ENCODE measurements around the gene FOXI2. TPM values are rescaled to one million over a fixed set of nuclear protein-coding genes. Genes with fewer than 3 reads are reported as not detected.

The FOXI2 gene
- total RNA-seq, 1 experiment from 2014 or later, result not detected

DNA sequence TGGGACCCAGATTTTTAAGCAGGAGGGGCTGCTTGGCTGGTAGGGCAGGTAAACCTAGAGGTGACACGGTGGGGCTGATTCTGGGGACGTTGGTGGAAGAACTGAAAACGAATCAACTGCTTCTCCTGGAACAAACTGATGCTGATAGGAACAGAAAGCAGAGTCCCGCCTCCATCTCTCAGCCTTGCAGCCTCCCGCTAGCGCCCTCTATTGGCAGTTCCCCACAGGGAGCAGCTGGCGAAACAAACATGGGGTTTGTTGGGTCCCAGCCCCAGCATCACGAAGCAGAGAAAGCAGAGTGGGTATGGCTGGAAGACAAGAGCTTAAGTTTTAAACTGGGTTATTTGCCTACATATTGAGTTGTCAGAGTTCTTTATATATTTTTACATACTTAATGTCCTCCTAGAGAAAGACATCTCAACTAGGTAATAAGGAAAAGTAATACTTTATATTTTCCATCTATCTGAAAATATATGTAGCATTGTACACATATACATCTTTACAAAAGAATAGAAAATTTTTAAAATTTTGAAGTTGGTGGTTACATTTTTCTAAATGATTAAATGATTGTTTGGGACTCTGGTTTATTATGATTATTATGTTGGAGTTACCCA is 42.3 kb upstream of the FOXI2 start:
- Histone ChIP-seq H3K27me3 (replicated peaks; ENCODE audit: control insufficient read depth, insufficient read depth, low read length) (no peaks in the 10 kb centered on the region), H3K9me3 (no peaks in the 10 kb centered on the region), H3K36me3 (ENCODE audit: control insufficient read depth, insufficient read depth, low read length) (no peaks in the 10 kb centered on the region), H3K4me3 (ENCODE audit: low read depth, low read length) (no peak overlapping the region), H3K4me1 (no peaks in the 10 kb centered on the region)
- no TSS peak for BruUV-seq (replicated peaks)
- no peaks in the 10 kb centered on the region for H3K36me3 Mint-ChIP-seq (ENCODE audit: insufficient read depth, unreplicated experiment)
- DNase-seq, result peak; percentile 65 to 68
- POLR2A ChIA-PET, result no interaction called here
- H3K4me1 Mint-ChIP-seq (ENCODE audit: low read depth, unreplicated experiment), result no peaks in the 10 kb centered on the region
- H3K4me3 Mint-ChIP-seq (ENCODE audit: unreplicated experiment), result no peak overlapping the region
- H3K9me3 Mint-ChIP-seq (ENCODE audit: unreplicated experiment), result no peaks in the 10 kb centered on the region
- CTCF ChIA-PET, result no interaction called here
- TF ChIP-seq, protein P1, sequence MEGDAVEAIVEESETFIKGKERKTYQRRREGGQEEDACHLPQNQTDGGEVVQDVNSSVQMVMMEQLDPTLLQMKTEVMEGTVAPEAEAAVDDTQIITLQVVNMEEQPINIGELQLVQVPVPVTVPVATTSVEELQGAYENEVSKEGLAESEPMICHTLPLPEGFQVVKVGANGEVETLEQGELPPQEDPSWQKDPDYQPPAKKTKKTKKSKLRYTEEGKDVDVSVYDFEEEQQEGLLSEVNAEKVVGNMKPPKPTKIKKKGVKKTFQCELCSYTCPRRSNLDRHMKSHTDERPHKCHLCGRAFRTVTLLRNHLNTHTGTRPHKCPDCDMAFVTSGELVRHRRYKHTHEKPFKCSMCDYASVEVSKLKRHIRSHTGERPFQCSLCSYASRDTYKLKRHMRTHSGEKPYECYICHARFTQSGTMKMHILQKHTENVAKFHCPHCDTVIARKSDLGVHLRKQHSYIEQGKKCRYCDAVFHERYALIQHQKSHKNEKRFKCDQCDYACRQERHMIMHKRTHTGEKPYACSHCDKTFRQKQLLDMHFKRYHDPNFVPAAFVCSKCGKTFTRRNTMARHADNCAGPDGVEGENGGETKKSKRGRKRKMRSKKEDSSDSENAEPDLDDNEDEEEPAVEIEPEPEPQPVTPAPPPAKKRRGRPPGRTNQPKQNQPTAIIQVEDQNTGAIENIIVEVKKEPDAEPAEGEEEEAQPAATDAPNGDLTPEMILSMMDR (IDR thresholded peaks at IDR 0.05; ENCODE audit: insufficient read depth in 1 of 2, low read depth in 1 of 2, low read length in 1 of 2, severe bottlenecking in 1 of 2, unreplicated experiment in 1 of 2), result peak; percentile 50 to 66
- intact Hi-C loops (cut with micrococcal nuclease; ENCODE audit: unreplicated experiment), result no loop called here
- no peak overlapping the region for H3K27ac Mint-ChIP-seq (ENCODE audit: unreplicated experiment)
- H3K27me3 Mint-ChIP-seq (ENCODE audit: insufficient read depth, unreplicated experiment), result peaks cover 11% of the 10 kb centered on the region

DNA sequence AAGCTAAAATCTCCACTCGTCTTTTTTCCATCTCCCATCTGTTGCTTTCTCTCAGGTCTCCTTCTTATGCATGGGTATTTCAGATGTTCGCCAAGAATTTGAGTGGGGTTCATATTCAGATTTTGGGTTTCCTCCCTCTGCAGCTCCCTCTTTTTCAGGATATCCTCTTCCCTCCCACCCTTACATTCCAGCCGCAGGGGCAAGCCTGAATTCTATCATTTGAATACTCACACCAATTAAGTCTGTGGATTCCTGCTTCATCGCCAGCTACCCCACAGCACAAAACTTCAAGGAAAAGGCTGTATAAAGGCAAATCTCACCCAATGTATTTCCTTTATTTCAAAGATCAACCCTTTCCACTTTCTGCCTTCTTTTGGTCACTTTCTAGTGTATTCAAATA is 41.6 kb upstream of the FOXI2 start:
- Mint-ChIP-seq H3K27ac (ENCODE audit: unreplicated experiment) (no peak overlapping the region), H3K4me3 (ENCODE audit: unreplicated experiment) (no peak overlapping the region), H3K36me3 (ENCODE audit: insufficient read depth, unreplicated experiment) (no peaks in the 10 kb centered on the region), H3K9me3 (ENCODE audit: unreplicated experiment) (no peaks in the 10 kb centered on the region), H3K4me1 (ENCODE audit: low read depth, unreplicated experiment) (no peaks in the 10 kb centered on the region), H3K27me3 (ENCODE audit: insufficient read depth, unreplicated experiment) (peaks cover 11% of the 10 kb centered on the region)
- ChIA-PET POLR2A (no interaction called here), CTCF (no interaction called here)
- Histone ChIP-seq H3K9me3 (no peaks in the 10 kb centered on the region), H3K27me3 (replicated peaks; ENCODE audit: control insufficient read depth, insufficient read depth, low read length) (no peaks in the 10 kb centered on the region), H3K36me3 (ENCODE audit: control insufficient read depth, insufficient read depth, low read length) (no peaks in the 10 kb centered on the region), H3K4me1 (no peaks in the 10 kb centered on the region), H3K4me3 (ENCODE audit: low read depth, low read length) (no peak overlapping the region)
- TF ChIP-seq, protein P1 (IDR thresholded peaks at IDR 0.05; ENCODE audit: insufficient read depth in 1 of 2, low read depth in 1 of 2, low read length in 1 of 2, severe bottlenecking in 1 of 2, unreplicated experiment in 1 of 2), result no peak
- no TSS peak for BruUV-seq (replicated peaks)
- no peak for DNase-seq
- intact Hi-C loops (cut with micrococcal nuclease; ENCODE audit: unreplicated experiment), result no loop called here

DNA sequence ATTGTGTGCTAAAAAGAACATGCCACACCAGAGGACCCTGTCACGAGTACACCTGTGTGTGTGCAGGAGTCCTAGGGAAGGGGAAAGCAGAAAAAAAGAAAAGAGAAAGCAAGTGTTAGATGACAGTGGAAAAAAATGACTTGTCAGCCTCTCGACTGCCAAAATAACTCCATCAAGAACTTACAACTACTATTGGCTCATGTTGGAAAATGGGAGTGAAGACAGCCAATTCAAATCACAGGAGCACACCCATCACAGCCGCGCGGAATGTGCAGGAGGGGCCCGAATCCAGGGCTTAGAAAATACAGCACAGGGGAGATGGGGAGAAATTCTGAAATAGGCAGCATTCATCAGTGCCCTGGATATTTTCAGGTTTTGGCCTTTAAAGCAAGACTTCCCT is 38.1 kb upstream of the FOXI2 start:
- Mint-ChIP-seq H3K4me1 (ENCODE audit: low read depth, unreplicated experiment) (no peaks in the 10 kb centered on the region), H3K27me3 (ENCODE audit: insufficient read depth, unreplicated experiment) (peaks cover 18% of the 10 kb centered on the region), H3K27ac (ENCODE audit: unreplicated experiment) (no peak overlapping the region), H3K9me3 (ENCODE audit: unreplicated experiment) (no peaks in the 10 kb centered on the region), H3K36me3 (ENCODE audit: insufficient read depth, unreplicated experiment) (no peaks in the 10 kb centered on the region), H3K4me3 (ENCODE audit: unreplicated experiment) (no peak overlapping the region)
- ChIA-PET CTCF (no interaction called here), POLR2A (no interaction called here)
- Histone ChIP-seq H3K9me3 (no peaks in the 10 kb centered on the region), H3K4me3 (ENCODE audit: low read depth, low read length) (no peak overlapping the region), H3K27me3 (replicated peaks; ENCODE audit: control insufficient read depth, insufficient read depth, low read length) (no peaks in the 10 kb centered on the region), H3K36me3 (ENCODE audit: control insufficient read depth, insufficient read depth, low read length) (no peaks in the 10 kb centered on the region), H3K4me1 (no peaks in the 10 kb centered on the region)
- TF ChIP-seq, protein P1 (IDR thresholded peaks at IDR 0.05; ENCODE audit: insufficient read depth in 1 of 2, low read depth in 1 of 2, low read length in 1 of 2, severe bottlenecking in 1 of 2, unreplicated experiment in 1 of 2), result no peak
- no TSS peak for BruUV-seq (replicated peaks)
- DNase-seq, result no peak
- intact Hi-C loops (cut with micrococcal nuclease; ENCODE audit: unreplicated experiment), result no loop called here

Measured in Caco-2 (cell line).